ENCODE measurements around the gene UNC5B. TPM values are rescaled to one million over a fixed set of nuclear protein-coding genes. Genes with fewer than 3 reads are reported as not detected.

Gene UNC5B
- total RNA-seq, 1 donor from 2014 or later, result not detected

DNA sequence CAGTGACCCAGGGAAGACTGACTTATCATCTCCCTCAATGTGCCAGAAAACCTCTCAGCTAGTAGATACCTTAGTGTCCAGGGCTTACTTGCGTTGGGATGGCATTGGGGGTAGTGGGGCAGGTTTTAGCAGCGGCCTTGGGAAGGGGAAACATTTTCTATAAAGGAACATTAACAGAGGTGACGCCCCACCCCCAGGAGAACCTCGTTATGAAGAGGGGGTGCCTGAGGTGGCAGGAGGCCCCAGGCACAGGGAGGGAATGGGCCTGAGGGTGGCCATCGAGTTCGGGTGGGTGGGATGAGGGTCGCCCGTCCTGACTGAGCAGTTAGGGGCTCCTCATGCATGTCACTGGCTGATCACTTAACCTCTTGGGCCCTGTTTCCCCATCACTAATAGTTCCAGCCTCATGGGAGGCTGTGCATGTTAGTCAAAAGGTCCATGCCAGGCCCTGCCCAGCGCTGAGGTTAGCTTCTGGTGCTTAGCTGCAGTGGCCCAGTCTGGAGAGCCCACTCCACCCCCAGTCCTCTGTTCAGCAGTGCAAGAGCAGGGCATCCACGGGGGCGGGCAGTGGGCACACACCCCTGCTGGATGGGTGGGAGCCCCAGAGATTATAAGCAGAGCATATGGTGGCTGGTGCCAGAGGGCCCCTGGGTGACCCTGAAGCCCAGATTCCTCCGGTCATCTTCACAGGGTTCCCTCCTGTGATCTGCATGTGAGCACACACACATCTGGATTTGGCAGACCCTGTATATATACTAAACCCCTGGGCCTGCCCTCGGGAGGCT lies 27.0 kb downstream of the UNC5B start:
- intact Hi-C loops (cut with micrococcal nuclease), result no loop called here

DNA sequence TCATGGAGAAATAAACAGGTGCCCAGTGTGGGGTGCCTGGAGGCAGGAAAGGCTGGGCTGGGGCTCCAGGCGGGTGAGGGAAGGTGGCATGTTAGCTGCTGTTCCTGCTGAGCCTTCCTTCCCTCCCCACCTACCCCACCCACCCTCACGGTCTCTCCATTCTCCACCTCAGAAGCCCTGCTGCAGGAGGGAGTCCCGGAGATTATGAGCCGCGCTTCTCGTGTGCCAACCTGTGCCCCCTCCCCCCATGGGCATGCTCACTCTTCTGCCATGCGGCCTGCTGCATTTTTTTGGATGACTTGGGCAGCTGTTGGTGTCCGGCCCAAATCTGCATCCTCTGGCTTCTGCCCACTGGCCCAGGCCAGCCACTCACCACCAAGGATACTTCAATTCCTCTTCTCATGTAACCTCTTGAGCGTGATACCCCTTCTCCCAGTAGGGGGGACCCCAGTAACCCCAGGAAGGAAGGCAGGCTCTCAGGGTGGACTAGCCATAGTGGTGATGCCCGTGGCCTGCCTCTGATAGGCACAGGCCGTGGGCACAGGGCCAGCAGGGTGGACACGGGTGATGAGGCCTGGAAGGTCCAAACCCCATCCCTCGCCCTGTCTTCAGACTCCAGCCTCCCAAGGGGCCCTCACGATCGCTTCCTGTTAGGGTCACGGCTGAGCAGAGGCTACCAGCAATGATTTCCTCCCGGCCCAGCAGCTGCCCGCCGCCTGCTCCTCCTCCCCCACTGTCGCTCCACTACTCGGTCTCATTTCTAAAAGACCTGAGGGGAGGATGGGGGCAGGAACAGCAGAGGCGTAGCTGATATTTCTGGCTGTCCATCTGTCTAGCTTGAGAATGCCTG lies 27.8 kb downstream of the UNC5B start:
- intact Hi-C loops (cut with micrococcal nuclease), result no loop called here

GRCh38 chr10:71241114-71241829 lies 28.9 kb downstream of the UNC5B start:
- intact Hi-C loops (cut with micrococcal nuclease), result no loop called here

DNA sequence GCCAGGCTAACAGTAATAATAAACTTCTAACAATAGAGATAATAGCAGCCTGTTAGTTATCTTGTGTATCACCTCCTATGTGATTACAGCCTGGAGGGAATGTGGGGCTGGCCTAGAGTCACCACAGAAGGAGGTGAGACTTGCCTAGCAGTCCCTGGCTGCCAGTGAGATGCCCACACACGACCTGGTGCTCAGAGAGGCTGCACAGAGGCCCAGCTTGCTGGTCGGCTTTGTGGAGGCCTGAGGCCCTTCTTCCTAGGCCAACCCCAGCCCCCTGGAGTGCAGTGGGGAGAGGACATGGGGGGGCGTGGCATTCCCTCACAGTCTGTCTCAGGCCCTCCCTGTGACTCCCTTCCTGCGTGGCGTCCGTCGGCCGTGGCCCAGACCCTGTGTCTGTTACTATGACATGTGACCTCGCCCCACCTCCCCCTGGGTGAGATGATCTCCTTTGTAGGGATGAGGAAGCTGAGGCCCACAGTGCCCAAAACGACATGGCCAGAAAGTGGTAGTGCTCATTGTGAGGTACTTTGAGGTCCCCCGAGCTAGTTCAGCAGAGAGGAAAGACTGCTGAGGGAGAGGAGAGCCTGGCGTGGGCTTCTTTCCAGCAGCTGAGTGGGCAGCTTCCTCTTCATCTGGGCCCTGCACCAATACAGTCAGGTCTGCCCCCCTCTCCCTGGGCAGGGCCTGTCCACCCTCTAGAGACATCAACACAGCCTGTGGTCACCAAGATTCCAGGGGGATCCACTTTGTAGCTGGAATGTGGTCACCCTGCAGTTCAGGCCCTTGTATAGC lies 29.7 kb downstream of the UNC5B start:
- intact Hi-C loops (cut with micrococcal nuclease), result no loop called here

GRCh38 chr10:71242622-71243009 lies 30.2 kb downstream of the UNC5B start:
- intact Hi-C loops (cut with micrococcal nuclease), result no loop called here

- intact Hi-C loops (cut with micrococcal nuclease), result no loop called here
Observed at GRCh38 chr10:71243756-71244395, 31.5 kb downstream of the UNC5B start.

DNA sequence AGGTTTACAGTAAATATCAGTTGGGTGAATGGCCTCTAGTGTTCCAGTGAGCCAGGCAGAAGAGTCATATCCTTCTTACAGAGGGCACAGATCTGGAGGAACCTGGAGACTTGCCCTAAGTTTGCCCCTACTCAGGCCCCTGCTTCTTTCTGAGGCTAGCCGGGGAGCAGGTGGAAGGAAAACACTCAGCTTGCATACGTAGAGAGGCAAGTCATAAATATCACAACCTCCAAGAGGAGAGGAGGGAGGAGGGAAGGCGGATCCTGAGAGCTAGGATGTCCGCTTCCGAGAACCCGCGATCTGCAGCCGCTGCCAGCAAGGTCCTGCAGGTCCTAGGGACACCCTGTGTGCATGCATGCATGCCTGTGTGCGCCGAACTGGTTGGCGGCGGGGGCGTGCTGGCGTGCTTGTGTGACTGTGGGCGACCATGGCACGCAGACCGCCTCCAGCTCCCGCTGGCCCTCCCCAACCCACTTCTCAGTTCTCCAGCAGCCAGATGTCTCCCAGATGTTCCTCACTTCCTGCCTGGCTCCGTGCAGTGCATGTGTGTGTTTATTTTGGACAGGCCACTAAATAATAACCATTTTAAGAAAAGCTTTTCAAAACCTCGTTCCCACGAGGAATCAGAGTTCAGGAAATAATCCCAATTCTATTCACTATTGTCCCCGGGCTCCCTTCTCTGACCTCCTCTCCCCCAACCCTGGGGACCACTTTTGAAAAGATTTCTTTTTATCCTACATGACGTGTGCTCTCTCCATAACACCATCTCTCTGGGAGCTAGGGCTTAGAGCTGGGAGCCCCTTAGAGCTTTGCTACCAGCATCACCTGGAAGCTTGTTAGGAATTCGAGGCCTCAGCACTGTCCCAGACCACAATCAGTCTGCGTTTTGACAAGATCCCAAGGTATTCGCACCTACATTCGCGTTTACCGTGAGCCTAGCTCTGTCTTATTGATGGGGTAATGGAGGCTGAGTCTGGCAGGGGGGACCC lies 32.4 kb downstream of the UNC5B start:
- intact Hi-C loops (cut with micrococcal nuclease), result no loop called here

GRCh38 chr10:71245420-71246325 lies 33.3 kb downstream of the UNC5B start:
- intact Hi-C loops (cut with micrococcal nuclease), result no loop called here

DNA sequence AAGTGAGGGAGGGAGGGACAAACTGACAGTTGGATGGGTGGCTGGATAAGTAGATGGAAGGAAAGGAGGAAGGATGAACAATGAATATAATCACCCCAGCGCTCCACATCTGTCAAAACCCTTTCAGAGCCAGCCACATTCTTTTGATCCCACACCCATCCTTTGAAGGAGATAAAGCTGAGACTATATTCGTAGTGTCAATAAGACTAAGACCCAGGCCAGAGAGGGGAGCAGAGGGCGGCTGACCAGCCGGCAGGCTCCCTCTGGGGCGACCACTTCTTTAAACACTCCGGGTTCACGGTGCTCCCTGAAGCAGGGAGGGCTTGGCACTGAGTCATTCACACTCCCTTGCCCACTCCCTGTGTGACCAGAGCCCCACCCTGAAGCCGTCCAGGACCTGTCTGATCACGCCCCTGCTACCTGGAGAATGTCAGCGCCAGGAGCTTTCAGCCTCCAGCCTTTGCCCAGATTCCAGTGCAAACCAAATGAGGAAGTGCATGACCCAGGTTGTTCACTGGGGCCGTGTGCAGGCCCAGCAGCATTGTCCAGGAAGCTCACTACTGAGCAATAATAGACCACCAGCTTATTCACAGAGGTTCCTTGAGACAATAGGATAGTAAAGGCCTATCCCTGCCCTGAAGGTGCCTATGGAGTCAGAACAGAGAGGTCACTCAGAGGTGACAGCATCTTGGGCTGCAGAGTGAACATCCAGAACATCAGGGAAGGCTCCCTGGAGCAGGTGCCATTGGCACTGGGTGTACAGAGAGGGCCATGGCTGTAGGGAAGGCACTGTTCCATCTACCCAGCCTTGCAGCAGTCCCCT lies 34.4 kb downstream of the UNC5B start:
- intact Hi-C loops (cut with micrococcal nuclease), result no loop called here

- intact Hi-C loops (cut with micrococcal nuclease), result no loop called here
Observed at GRCh38 chr10:71247414-71247705, 35.0 kb downstream of the UNC5B start.

GRCh38 chr10:71247804-71248203 lies 35.4 kb downstream of the UNC5B start:
- intact Hi-C loops (cut with micrococcal nuclease), result no loop called here

DNA sequence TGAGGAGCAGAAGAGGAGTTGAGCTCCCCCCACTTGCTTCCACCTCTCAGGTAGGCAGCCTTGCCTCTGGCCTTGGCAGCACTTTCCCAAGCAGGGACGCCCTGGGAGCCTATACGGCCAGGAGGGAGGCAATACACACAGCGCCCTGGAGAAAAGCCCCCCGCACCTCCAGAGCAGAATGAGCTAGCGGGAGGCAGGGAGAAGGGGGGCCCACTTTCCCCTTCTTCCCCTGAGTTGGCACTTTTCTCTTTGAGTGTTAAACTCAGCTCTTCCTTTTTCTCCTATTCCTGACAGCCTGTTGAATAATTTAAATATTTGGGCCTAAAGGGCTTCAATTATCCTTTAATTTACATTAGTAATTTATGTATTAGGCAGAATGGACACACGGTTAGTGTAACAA lies 35.8 kb downstream of the UNC5B start:
- intact Hi-C loops (cut with micrococcal nuclease), result no loop called here

- intact Hi-C loops (cut with micrococcal nuclease), result no loop called here
Observed at GRCh38 chr10:71249996-71250395, 37.6 kb downstream of the UNC5B start.

GRCh38 chr10:71250405-71250804 lies 38.0 kb downstream of the UNC5B start:
- intact Hi-C loops (cut with micrococcal nuclease), result no loop called here

- intact Hi-C loops (cut with micrococcal nuclease), result no loop called here
Observed at GRCh38 chr10:71250842-71251241, 38.5 kb downstream of the UNC5B start.

GRCh38 chr10:71251319-71251718 lies 38.9 kb downstream of the UNC5B start:
- intact Hi-C loops (cut with micrococcal nuclease), result no loop called here

DNA sequence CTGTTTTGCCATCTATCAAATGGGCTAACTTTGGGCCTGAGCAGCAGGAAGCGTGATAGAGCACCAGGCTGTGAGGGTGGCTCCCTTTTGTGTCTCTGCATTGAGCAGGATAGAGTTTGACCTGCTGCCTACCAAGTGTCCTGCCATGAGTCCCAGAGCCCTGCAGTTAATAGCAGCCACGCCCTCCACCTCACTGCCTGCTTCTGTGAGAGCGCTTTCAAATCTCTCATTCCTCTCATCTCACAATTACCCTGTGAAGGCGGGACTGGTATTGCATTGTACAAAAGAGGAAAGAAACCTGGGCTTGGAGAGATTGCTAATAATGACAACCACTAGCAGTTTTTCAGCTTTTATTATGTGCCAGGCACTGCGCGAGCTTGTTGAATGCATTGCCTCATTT lies 39.9 kb downstream of the UNC5B start:
- intact Hi-C loops (cut with micrococcal nuclease), result no loop called here
